ENCODE results near the gene ADARB2.

DNA sequence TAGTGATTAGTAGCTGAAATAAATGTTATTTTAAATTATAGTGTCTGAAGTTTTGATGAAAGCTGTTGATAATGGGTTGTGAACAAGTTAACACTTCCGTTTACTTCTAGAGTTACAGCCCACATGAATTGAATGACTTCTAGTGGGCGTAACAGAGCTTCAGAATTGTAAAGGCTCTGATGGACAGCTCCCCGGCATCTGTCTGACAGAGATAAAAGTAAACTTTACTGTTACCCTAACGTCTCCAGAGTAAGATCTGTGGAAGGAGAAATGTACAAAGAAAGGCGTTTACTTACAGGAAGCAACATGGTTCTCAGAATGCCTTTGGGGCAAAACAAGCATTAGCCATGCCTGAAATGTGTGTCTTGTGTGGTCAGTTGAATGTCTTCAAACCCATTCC, 124.4 kb downstream of the ADARB2 start:
- TF ChIP-seq, protein P1, sequence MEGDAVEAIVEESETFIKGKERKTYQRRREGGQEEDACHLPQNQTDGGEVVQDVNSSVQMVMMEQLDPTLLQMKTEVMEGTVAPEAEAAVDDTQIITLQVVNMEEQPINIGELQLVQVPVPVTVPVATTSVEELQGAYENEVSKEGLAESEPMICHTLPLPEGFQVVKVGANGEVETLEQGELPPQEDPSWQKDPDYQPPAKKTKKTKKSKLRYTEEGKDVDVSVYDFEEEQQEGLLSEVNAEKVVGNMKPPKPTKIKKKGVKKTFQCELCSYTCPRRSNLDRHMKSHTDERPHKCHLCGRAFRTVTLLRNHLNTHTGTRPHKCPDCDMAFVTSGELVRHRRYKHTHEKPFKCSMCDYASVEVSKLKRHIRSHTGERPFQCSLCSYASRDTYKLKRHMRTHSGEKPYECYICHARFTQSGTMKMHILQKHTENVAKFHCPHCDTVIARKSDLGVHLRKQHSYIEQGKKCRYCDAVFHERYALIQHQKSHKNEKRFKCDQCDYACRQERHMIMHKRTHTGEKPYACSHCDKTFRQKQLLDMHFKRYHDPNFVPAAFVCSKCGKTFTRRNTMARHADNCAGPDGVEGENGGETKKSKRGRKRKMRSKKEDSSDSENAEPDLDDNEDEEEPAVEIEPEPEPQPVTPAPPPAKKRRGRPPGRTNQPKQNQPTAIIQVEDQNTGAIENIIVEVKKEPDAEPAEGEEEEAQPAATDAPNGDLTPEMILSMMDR (IDR thresholded peaks at IDR 0.05; ENCODE audit: low read depth, low read length, poor library complexity, severe bottlenecking): no peak
- no peak for TF ChIP-seq EZH2phosphoT487 (IDR thresholded peaks at IDR 0.05; ENCODE audit: borderline replicate concordance, low read length)

Data from DOHH2 (cell line).